ENCODE results near the gene LAX1. TPM values are rescaled to one million over a fixed set of nuclear protein-coding genes. Genes with fewer than 3 reads are reported as not detected.

LAX1 gene
- total and polyA plus RNA-seq, 2 of the 4 experiments (the other 2 are of a cell fraction), result 0.03 TPM; not detected in 1

DNA sequence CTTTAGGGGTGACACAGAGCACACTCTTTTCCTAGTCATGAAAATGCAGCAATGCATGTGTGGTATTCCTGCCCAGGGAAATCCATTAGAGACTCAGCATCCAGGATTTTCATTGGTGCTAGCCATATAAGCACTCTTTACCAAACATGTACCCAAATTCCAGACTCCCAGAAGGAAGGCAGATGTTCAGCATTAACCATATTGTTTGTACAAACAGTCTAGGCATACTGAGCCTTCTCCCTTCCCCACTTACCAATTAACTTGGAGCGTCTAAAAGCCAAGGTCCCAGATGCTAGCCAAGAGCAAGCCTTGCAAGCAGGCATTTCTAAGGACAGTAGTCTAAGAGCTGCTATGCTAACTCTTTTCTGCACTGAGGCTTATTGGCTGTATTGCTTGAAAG is 58.3 kb downstream of the LAX1 start:
- TF ChIP-seq CEBPB (IDR thresholded peaks at IDR 0.05; ENCODE audit: low read depth, low read length), result no peak
- TF ChIP-seq NFE2L2 (IDR thresholded peaks at IDR 0.05; ENCODE audit: low read depth, low read length), result no peak
- TF ChIP-seq MXI1 (IDR thresholded peaks at IDR 0.05; ENCODE audit: borderline replicate concordance, low read depth, low read length), result no peak
- TF ChIP-seq, protein P1, sequence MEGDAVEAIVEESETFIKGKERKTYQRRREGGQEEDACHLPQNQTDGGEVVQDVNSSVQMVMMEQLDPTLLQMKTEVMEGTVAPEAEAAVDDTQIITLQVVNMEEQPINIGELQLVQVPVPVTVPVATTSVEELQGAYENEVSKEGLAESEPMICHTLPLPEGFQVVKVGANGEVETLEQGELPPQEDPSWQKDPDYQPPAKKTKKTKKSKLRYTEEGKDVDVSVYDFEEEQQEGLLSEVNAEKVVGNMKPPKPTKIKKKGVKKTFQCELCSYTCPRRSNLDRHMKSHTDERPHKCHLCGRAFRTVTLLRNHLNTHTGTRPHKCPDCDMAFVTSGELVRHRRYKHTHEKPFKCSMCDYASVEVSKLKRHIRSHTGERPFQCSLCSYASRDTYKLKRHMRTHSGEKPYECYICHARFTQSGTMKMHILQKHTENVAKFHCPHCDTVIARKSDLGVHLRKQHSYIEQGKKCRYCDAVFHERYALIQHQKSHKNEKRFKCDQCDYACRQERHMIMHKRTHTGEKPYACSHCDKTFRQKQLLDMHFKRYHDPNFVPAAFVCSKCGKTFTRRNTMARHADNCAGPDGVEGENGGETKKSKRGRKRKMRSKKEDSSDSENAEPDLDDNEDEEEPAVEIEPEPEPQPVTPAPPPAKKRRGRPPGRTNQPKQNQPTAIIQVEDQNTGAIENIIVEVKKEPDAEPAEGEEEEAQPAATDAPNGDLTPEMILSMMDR (conservative IDR thresholded peaks at IDR 0.05; ENCODE audit: low read depth, low read length), result no peak
- TF ChIP-seq RFX5 (IDR thresholded peaks at IDR 0.05; ENCODE audit: low read depth, low read length), result no peak
- no peak for TF ChIP-seq USF2 (IDR thresholded peaks at IDR 0.05; ENCODE audit: low read depth, low read length)
- no peak for TF ChIP-seq FOS (IDR thresholded peaks at IDR 0.05; ENCODE audit: low read depth, low read length)
- TF ChIP-seq CHD1 (IDR thresholded peaks at IDR 0.05; ENCODE audit: low read depth, low read length), result no peak
- no peak for TF ChIP-seq BHLHE40 (IDR thresholded peaks at IDR 0.05; ENCODE audit: low read depth, low read length)
- no peak for TF ChIP-seq SMC3 (IDR thresholded peaks at IDR 0.05; ENCODE audit: low read depth, low read length)
- TF ChIP-seq, protein P2, sequence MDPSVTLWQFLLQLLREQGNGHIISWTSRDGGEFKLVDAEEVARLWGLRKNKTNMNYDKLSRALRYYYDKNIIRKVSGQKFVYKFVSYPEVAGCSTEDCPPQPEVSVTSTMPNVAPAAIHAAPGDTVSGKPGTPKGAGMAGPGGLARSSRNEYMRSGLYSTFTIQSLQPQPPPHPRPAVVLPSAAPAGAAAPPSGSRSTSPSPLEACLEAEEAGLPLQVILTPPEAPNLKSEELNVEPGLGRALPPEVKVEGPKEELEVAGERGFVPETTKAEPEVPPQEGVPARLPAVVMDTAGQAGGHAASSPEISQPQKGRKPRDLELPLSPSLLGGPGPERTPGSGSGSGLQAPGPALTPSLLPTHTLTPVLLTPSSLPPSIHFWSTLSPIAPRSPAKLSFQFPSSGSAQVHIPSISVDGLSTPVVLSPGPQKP (IDR thresholded peaks at IDR 0.05; ENCODE audit: borderline replicate concordance, low read depth, low read length), result no peak
- no peak for TF ChIP-seq MAFK (IDR thresholded peaks at IDR 0.05; ENCODE audit: low read depth, low read length)
- no peak for TF ChIP-seq RCOR1 (IDR thresholded peaks at IDR 0.05; ENCODE audit: insufficient replicate concordance, low read length)
- no peak for TF ChIP-seq RAD21 (IDR thresholded peaks at IDR 0.05; ENCODE audit: low read length)
- no peak for TF ChIP-seq POLR2A (IDR thresholded peaks at IDR 0.05; ENCODE audit: low read depth, low read length)
- TF ChIP-seq MAZ (IDR thresholded peaks at IDR 0.05; ENCODE audit: borderline replicate concordance, low read depth, low read length), result no peak
- no peak overlapping the region for H3K56ac ChIP-seq (ENCODE audit: extremely low read depth, insufficient read depth, low read length)
- H2AFZ ChIP-seq (replicated peaks; ENCODE audit: low read length, poor library complexity), result no peak overlapping the region
- H2BK15ac ChIP-seq (ENCODE audit: low read depth, low read length), result no peak overlapping the region
- H4K8ac ChIP-seq (ENCODE audit: low read depth in 2 of 2, low read length in 2 of 2), result no peak overlapping the region
- no peak overlapping the region for H3K9ac ChIP-seq (ENCODE audit: low read depth, low read length)
- ChIA-PET CTCF (no interaction called here), POLR2A (ENCODE audit: unreplicated experiment) (no interaction called here)
- no peak overlapping the region for H3K4me2 ChIP-seq (ENCODE audit: low read depth, low read length)
- in situ Hi-C loops (cut with MboI; ENCODE audit: low sequenced_read_pairs) (no loop called here), dilution Hi-C loops (cut with HindIII; ENCODE audit: low sequenced_read_pairs, unreplicated experiment) (no loop called here), intact Hi-C loops (cut with micrococcal nuclease) (no loop called here)
- H2BK120ac ChIP-seq (ENCODE audit: low read depth, low read length), result no peak overlapping the region
- H3K36me3 ChIP-seq (ENCODE audit: control insufficient read depth, insufficient read depth, low read length), result peaks cover 40% of the 10 kb centered on the region
- H3K9me1 ChIP-seq (ENCODE audit: insufficient read depth, low read length), result peaks cover 13% of the 10 kb centered on the region
- no peak overlapping the region for H3K27ac ChIP-seq (ENCODE audit: insufficient read depth, low read length)
- H3K4me1 ChIP-seq (ENCODE audit: control insufficient read depth, insufficient read depth, low read length), result peaks cover 2% of the 10 kb centered on the region; the same call in 1 of the 2 replicates
- no TSS peak for BruUV-seq (replicated peaks)
- WGBS, 2 experiments (ENCODE audit: extremely low coverage in 2 of 2, insufficient read length in 1 of 2), result no CpG with 5 or more reads among the region's 1 CpG
- peak; percentile 29 for DNase-seq
- no peak overlapping the region for H4K91ac ChIP-seq (ENCODE audit: insufficient read depth, low read depth, low read length)
- no peak overlapping the region for H3K23ac ChIP-seq (ENCODE audit: low read depth, low read length)
- no peaks in the 10 kb centered on the region for H3K27me3 ChIP-seq (ENCODE audit: control insufficient read depth, insufficient read depth, low read length)
- no peak overlapping the region for H2BK5ac ChIP-seq (ENCODE audit: low read depth, low read length, poor library complexity, severe bottlenecking)
- H2BK20ac ChIP-seq (ENCODE audit: low read depth, low read length), result no peak overlapping the region
- no peak overlapping the region for H3K18ac ChIP-seq (ENCODE audit: low read depth, low read length)
- peak; percentile 45 for ATAC-seq (ENCODE audit: low read depth)
- H3K4ac ChIP-seq (ENCODE audit: low read depth, low read length), result no peak overlapping the region
- H4K5ac ChIP-seq (ENCODE audit: low read depth, low read length), result no peak overlapping the region
- H3K4me3 ChIP-seq (ENCODE audit: insufficient read depth, low read depth, low read length), result no peak overlapping the region
- H3K79me1 ChIP-seq (ENCODE audit: low read depth in 1 of 2, low read length in 2 of 2), result peaks cover 17 to 50% of the 10 kb centered on the region in 2 experiments
- no peak overlapping the region for H2AK9ac ChIP-seq (replicated peaks; ENCODE audit: low read depth, low read length, poor library complexity)
- peaks cover 29% of the 10 kb centered on the region for H4K20me1 ChIP-seq (ENCODE audit: insufficient read depth, low read length)
- H3K9me3 ChIP-seq (ENCODE audit: control insufficient read depth, insufficient read depth, low read length), result no peaks in the 10 kb centered on the region
- H3K14ac ChIP-seq (replicated peaks; ENCODE audit: low read depth, low read length), result no peak overlapping the region
- no peak overlapping the region for H2AK5ac ChIP-seq (ENCODE audit: low read depth, low read length)
